ENCODE data around the gene CENPP. TPM values are rescaled to one million over a fixed set of nuclear protein-coding genes. Genes with fewer than 3 reads are reported as not detected.

Gene CENPP
- total and polyA plus RNA-seq, 2 donors from 2014 or later = 1.2 to 4.2 TPM

DNA sequence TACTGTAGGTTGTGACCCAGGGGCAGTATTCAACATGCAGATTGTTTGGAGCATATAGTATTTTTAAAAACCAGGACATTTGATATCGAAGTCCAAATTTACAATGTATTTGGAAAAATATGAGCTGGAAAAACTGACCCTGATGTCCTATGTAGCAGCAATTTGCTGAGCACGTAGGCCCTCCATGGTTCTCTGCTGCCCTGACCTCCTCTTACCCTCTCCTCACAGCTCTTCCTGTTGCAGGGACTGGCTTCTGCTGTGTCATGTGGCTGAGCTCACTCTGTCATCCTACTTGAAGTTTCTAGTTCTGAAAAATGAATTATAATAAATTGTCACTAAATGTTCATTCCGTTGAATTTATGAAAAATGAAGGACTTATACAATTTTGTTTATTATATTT is 160.6 kb downstream of the CENPP start:
- no peaks in the 10 kb centered on the region for H3K27me3 ChIP-seq (ENCODE audit: control insufficient read depth, insufficient read depth, low read length)
- no peak overlapping the region for H3K9ac ChIP-seq (ENCODE audit: low read length in 3 of 3)
- no peaks in the 10 kb centered on the region for H3K4me1 ChIP-seq (ENCODE audit: control insufficient read depth in 2 of 3, insufficient read depth in 2 of 3, low read depth in 1 of 3, low read length in 3 of 3)
- H3K4me3 ChIP-seq (ENCODE audit: low read length in 3 of 3) = no peak overlapping the region
- H3K9me3 ChIP-seq (ENCODE audit: control insufficient read depth in 2 of 3, insufficient read depth in 1 of 3, low read length in 3 of 3) = no peaks in the 10 kb centered on the region
- TF ChIP-seq, protein P1, sequence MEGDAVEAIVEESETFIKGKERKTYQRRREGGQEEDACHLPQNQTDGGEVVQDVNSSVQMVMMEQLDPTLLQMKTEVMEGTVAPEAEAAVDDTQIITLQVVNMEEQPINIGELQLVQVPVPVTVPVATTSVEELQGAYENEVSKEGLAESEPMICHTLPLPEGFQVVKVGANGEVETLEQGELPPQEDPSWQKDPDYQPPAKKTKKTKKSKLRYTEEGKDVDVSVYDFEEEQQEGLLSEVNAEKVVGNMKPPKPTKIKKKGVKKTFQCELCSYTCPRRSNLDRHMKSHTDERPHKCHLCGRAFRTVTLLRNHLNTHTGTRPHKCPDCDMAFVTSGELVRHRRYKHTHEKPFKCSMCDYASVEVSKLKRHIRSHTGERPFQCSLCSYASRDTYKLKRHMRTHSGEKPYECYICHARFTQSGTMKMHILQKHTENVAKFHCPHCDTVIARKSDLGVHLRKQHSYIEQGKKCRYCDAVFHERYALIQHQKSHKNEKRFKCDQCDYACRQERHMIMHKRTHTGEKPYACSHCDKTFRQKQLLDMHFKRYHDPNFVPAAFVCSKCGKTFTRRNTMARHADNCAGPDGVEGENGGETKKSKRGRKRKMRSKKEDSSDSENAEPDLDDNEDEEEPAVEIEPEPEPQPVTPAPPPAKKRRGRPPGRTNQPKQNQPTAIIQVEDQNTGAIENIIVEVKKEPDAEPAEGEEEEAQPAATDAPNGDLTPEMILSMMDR (IDR thresholded peaks at IDR 0.05; ENCODE audit: borderline replicate concordance, extremely low read depth, insufficient read depth) = no peak
- no peak overlapping the region for H3K27ac ChIP-seq (ENCODE audit: low read depth in 2 of 2, low read length in 2 of 2)
- intact Hi-C loops (cut with DNase I) = no loop called here
- H3K36me3 ChIP-seq (ENCODE audit: control insufficient read depth in 2 of 3, insufficient read depth in 3 of 3, low read length in 3 of 3) = no peaks in the 10 kb centered on the region
- DNase-seq (no peak), FAIRE-seq (no peak)

DNA sequence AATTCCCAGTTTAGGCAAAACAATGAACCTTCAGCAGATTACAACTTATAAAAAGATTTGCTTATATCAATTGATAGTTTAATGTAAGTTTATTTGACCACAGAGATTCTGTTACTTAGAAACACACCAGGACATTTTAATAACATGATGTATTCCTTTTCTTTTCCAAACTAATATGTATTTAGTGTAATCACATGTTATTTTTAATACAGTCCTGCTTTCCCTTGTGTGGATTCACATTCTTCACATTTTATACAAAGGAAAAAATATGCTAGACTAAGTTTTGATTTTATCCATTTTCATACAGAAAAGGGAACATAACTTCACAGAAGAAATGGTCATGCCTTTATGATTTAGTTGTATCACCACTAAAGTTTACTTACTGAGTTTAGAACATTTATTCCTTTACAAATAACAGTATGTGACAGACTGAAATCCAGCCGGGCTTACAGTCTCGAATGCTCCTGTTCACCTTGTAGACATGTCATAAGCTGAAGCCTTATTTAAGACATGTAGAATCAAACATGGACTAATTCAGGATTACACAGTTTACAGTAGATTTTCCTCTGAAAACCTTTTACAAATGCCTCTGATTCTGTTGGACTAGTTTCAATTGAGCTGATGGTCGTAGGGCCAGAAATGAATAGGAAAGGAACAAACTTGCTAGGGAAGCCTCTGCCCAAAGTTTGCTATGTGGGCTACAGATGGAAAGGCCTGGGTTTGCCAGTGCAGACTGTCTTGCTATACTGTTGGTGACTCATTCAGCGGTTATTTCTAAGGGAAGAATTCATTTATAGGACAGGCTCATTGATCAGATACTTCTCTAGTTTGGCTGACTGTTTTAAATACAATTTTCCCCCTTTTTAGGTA is 163.2 kb downstream of the CENPP start:
- intact Hi-C loops (cut with DNase I) = no loop called here
- TF ChIP-seq, protein P1 (IDR thresholded peaks at IDR 0.05; ENCODE audit: borderline replicate concordance, extremely low read depth, insufficient read depth) = no peak
- H3K36me3 ChIP-seq (ENCODE audit: control insufficient read depth in 2 of 3, insufficient read depth in 3 of 3, low read length in 3 of 3) = no peaks in the 10 kb centered on the region
- H3K27ac ChIP-seq (ENCODE audit: low read depth in 2 of 2, low read length in 2 of 2) = no peak overlapping the region
- FAIRE-seq = no peak
- H3K9me3 ChIP-seq (ENCODE audit: control insufficient read depth in 2 of 3, insufficient read depth in 1 of 3, low read length in 3 of 3) = no peaks in the 10 kb centered on the region
- peak in 1 of 5 donors; percentile 25 for DNase-seq
- no peak overlapping the region for H3K4me3 ChIP-seq (ENCODE audit: low read length in 3 of 3)
- H3K4me1 ChIP-seq (ENCODE audit: control insufficient read depth in 2 of 3, insufficient read depth in 2 of 3, low read depth in 1 of 3, low read length in 3 of 3) = no peaks in the 10 kb centered on the region
- no peak overlapping the region for H3K9ac ChIP-seq (ENCODE audit: low read length in 3 of 3)
- no peaks in the 10 kb centered on the region for H3K27me3 ChIP-seq (ENCODE audit: control insufficient read depth, insufficient read depth, low read length)

DNA sequence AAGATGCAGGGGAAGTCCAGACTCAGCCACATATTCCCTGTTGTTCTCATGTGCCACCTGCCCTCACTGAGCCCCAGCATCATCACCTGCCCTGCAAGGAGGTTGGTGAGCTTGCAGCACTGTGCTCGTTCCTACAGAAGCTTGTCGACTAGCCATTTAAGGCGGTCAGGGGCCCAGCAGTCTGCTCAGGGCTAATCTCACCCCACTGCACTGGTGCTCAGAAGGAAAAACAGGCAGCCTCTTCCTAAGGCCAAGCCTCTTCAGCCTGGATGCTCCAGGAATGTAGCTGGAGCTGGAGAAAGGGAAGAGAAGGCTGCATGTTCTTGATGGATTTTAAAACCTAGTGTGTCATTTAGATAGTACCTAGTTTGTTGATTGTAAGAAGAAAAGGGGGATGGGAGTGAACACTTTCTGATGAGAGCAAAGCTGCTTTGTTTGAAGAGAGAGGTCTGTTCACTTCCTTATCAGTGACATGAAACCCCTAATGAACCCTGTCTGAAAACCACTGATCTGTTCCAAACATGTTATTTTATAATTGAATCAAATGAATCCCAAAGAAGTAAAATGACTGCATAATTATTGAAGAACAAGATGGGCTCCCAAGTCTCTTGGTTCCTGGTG is 167.1 kb downstream of the CENPP start:
- TF ChIP-seq, protein P1 (IDR thresholded peaks at IDR 0.05; ENCODE audit: borderline replicate concordance, extremely low read depth, insufficient read depth) = no peak
- no peaks in the 10 kb centered on the region for H3K4me1 ChIP-seq (ENCODE audit: control insufficient read depth in 2 of 3, insufficient read depth in 2 of 3, low read depth in 1 of 3, low read length in 3 of 3)
- H3K4me3 ChIP-seq (ENCODE audit: low read length in 3 of 3) = no peak overlapping the region
- no peak for DNase-seq
- no peaks in the 10 kb centered on the region for H3K27me3 ChIP-seq (ENCODE audit: control insufficient read depth, insufficient read depth, low read length)
- no peaks in the 10 kb centered on the region for H3K9me3 ChIP-seq (ENCODE audit: control insufficient read depth in 2 of 3, insufficient read depth in 1 of 3, low read length in 3 of 3)
- no peaks in the 10 kb centered on the region for H3K36me3 ChIP-seq (ENCODE audit: control insufficient read depth in 2 of 3, insufficient read depth in 3 of 3, low read length in 3 of 3)
- no peak overlapping the region for H3K9ac ChIP-seq (ENCODE audit: low read length in 3 of 3)
- intact Hi-C loops (cut with DNase I) = no loop called here
- no peak overlapping the region for H3K27ac ChIP-seq (ENCODE audit: low read depth in 2 of 2, low read length in 2 of 2)
- FAIRE-seq = no peak

All from kidney (tissue), 14 donors.